ENCODE data around the gene TMEM200B.

TMEM200B gene

DNA sequence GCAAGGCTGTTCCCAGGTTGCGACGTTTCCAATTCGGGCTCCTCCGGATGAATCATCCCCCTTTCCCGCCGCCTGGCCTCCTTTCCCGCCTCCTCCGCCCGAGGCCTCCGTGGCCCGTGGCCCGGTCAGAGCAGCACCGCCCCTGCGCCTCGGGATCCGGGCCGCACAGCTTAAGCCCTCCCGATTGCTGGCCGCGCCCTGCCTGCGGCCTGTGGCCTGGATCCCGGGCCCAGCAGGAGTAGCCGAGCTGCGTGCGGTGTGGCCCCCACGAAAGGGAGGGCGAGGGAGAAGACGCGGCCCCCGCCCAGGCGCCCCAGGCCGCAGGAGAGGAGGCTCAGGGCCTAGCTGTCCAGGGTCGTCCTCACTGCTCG is 1.0 kb downstream of the TMEM200B start:
- TF ChIP-seq, protein P1, sequence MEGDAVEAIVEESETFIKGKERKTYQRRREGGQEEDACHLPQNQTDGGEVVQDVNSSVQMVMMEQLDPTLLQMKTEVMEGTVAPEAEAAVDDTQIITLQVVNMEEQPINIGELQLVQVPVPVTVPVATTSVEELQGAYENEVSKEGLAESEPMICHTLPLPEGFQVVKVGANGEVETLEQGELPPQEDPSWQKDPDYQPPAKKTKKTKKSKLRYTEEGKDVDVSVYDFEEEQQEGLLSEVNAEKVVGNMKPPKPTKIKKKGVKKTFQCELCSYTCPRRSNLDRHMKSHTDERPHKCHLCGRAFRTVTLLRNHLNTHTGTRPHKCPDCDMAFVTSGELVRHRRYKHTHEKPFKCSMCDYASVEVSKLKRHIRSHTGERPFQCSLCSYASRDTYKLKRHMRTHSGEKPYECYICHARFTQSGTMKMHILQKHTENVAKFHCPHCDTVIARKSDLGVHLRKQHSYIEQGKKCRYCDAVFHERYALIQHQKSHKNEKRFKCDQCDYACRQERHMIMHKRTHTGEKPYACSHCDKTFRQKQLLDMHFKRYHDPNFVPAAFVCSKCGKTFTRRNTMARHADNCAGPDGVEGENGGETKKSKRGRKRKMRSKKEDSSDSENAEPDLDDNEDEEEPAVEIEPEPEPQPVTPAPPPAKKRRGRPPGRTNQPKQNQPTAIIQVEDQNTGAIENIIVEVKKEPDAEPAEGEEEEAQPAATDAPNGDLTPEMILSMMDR (IDR thresholded peaks at IDR 0.05): no peak

GRCh38 chr1:29121936-29122681 is 1.6 kb downstream of the TMEM200B start:
- TF ChIP-seq, protein P1 (IDR thresholded peaks at IDR 0.05): no peak

GRCh38 chr1:29121516-29121935 is 2.2 kb downstream of the TMEM200B start:
- TF ChIP-seq, protein P1 (IDR thresholded peaks at IDR 0.05): no peak

DNA sequence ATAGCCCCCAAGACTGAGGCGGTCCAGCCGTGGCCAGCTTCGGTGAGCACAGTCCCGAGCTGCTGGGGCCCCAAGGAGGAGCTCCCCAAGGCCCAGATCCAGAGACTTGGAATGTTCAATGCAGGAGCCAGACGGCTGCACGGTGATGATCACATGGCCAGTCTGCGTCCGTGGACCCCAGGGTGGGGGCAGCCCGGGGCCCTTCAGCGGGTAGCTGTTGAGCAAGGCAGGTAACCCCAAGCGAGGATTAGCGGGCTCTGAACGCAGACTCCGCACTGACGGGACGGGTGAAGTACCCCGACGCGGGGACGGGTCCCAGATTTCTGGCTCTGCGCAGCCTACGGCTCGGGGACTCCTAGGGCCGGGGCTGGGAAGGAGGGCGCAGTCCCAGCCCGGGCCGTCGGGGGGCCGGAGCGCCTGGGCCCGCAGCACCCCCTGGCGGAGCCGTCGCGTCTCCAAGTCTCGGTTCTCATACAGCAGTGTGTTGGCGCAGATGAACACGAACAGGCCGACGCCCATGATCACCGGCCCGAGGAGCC is 2.7 kb downstream of the TMEM200B start:
- TF ChIP-seq, protein P1 (IDR thresholded peaks at IDR 0.05): peak; percentile 25; the same call in 1 of the 2 replicates

- TF ChIP-seq, protein P1 (IDR thresholded peaks at IDR 0.05): no peak
Observed at GRCh38 chr1:29120367-29120766, 3.3 kb downstream of the TMEM200B start.

DNA sequence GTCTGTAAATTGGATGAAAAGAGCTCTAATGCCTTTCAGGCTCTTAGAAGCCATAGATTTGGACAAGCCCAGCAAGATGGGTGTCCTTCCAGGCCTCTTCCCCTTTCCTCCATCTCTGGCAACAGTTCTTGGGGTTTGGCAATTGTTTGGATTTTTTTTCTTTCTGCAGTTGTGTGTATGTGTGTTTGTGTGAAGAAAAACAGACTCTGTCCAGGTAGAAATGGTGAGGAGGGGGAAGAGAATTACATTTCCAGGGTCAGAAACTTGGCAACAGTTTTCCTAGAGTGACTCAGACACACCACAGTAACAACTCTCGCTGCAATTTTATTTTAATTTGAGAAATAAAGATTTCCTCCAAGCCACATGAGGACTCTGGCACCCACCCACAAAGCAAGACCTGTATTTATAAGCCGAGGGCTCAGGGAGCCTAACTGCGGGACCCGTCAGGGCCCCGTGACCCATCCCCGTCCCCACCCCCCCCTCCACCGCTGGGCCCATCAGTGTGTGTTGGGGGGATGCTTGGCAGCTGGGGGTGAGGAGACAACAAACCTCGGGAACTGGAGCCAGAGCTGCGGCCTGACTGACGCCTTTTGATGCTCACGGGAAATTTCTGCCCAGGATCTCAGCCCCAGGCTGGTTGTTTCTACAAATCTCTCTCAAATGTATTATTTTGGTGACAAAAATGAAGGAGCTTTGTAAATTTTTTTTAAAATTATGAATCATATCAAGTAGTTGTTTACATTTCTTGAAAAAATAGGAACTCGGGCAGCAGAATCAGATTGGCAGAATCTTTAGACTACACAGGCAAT is 4.4 kb downstream of the TMEM200B start:
- TF ChIP-seq, protein P1 (IDR thresholded peaks at IDR 0.05): no peak

GRCh38 chr1:29117381-29117780 is 6.3 kb downstream of the TMEM200B start:
- TF ChIP-seq, protein P1 (IDR thresholded peaks at IDR 0.05): no peak
